ENCODE results near the gene SF3A2.

Gene SF3A2

DNA sequence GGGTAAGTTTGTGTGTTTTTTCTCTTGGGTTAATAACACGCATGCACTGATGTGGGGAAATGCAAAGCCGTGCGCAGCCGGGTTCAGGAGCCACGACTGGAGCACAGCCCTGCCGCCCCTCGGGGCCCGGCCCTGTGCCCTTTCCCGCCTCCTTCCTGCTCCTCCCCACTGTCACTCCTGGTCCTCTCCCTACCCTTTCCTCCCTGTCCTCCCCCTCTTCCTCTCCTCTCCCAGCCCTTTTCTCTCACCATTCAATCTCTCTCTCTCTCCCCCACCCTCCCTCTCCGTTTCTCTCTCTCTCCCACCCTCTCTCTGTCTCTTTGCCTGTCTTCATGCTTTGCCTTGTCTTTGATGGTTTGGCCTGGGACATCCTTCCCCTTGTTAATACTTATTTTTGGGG is 27.6 kb upstream of the SF3A2 start:
- Histone ChIP-seq H3K27ac (ENCODE audit: low read depth, low read length) (no peak overlapping the region), H3K36me3 (ENCODE audit: control insufficient read depth, insufficient read depth, low read length) (peaks cover 74% of the 10 kb centered on the region), H3K4me1 (ENCODE audit: control insufficient read depth, insufficient read depth, low read length) (peaks cover 10% of the 10 kb centered on the region; the same call in 1 of the 2 replicates), H3K9me3 (ENCODE audit: control insufficient read depth, insufficient read depth, low read depth, low read length) (no peaks in the 10 kb centered on the region), H3K27me3 (ENCODE audit: control insufficient read depth, insufficient read depth, low read length) (no peaks in the 10 kb centered on the region), H3K9ac (ENCODE audit: low read length) (peak overlapping the region; percentile 4), H3K4me3 (ENCODE audit: low read depth, low read length) (no peak overlapping the region)

DNA sequence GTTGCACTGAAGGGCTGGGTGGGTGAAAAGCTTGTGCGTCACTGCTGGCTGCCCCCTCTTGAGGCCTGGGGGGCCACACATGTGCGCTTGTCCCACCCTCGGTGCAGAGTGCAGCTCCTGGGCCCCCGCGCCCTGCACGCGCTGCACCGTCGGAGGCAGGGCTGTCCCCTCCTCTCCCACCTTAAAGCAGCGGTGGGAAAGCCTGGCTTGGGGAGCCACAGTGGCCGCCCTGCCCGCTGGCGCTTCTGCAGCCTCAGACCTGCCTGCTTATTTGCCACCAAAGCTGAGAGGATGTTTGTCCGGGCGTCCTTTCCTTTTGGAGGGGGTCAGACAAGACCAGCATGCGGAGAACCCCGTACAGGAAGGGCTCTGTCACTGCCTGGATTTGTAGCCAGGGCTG is 27.2 kb upstream of the SF3A2 start:
- peaks cover 74% of the 10 kb centered on the region for H3K36me3 ChIP-seq (ENCODE audit: control insufficient read depth, insufficient read depth, low read length)
- H3K9me3 ChIP-seq (ENCODE audit: control insufficient read depth, insufficient read depth, low read depth, low read length): no peaks in the 10 kb centered on the region
- 0 out of 2 replicates have a peak overlapping the region, but pooled peaks have one; percentile 15 for H3K27ac ChIP-seq (ENCODE audit: low read depth, low read length)
- no peaks in the 10 kb centered on the region for H3K27me3 ChIP-seq (ENCODE audit: control insufficient read depth, insufficient read depth, low read length)
- H3K4me1 ChIP-seq (ENCODE audit: control insufficient read depth, insufficient read depth, low read length): peaks cover 10% of the 10 kb centered on the region; the same call in 1 of the 2 replicates
- H3K4me3 ChIP-seq (ENCODE audit: low read depth, low read length): no peak overlapping the region
- no peak overlapping the region for H3K9ac ChIP-seq (ENCODE audit: low read length)

DNA sequence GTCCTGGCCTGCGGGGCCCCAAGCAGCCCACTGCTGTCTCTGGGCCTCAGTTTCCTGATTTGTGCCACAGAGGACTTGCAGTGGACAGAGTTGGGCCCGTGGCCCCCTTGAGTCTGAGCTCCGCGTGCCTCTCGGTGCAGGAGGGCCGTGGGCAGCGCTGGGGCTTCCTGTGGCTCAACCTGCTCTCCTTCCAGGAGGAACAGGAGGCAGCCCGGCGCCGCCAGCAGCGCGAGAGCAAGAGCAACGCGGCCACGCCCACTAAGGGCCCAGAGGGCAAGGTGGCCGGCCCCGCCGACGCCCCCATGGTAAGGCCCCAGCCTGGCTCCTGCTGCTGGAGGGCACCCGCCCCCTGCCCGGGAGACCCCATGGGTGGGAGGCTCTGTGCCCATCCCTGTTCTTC is 26.4 kb upstream of the SF3A2 start:
- no peak overlapping the region for H3K9ac ChIP-seq (ENCODE audit: low read length)
- H3K27me3 ChIP-seq (ENCODE audit: control insufficient read depth, insufficient read depth, low read length): no peaks in the 10 kb centered on the region
- H3K36me3 ChIP-seq (ENCODE audit: control insufficient read depth, insufficient read depth, low read length): peaks cover 76% of the 10 kb centered on the region
- H3K27ac ChIP-seq (ENCODE audit: low read depth, low read length): no peak overlapping the region
- no peaks in the 10 kb centered on the region for H3K9me3 ChIP-seq (ENCODE audit: control insufficient read depth, insufficient read depth, low read depth, low read length)
- no peak overlapping the region for H3K4me3 ChIP-seq (ENCODE audit: low read depth, low read length)
- H3K4me1 ChIP-seq (ENCODE audit: control insufficient read depth, insufficient read depth, low read length): peaks cover 10% of the 10 kb centered on the region; the same call in 1 of the 2 replicates

DNA sequence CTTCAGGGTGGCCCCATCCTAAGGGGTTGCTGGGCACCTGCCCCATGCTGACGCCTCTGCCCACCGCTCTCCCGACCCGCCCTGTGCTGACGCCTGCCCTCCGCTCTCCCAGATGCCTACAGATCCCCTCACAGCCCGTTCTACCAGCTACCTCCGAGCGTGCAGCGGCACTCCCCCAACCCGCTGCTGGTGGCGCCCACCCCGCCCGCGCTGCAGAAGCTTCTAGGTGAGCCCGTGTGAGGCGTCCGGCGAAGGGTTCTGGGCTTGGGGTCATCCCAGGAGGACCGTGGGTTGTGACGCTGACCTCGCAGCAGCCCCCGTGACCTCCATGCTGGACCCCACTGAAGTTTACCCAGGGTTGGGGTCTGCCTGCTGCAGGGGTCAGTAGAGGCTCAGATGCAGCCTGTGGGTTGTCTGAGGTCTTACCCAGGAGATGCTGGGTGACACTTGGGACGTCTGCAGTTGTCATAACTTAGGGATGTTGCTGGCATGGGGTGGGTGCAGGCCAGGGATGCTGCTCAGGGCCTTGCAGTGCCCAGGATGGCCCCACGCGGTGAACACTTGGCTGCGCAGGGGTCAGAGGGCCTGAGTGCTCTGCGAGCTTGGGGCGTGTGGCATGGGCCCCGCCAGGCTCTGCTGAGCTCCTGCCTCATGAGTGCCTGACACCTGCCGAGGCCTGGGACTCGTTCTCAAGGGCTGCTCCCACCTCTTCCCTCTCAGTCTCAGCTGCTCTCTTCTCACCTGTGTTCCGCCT is 25.5 kb upstream of the SF3A2 start:
- no peaks in the 10 kb centered on the region for H3K27me3 ChIP-seq (ENCODE audit: control insufficient read depth, insufficient read depth, low read length)
- peaks cover 10% of the 10 kb centered on the region; the same call in 1 of the 2 replicates for H3K4me1 ChIP-seq (ENCODE audit: control insufficient read depth, insufficient read depth, low read length)
- no peak overlapping the region for H3K9ac ChIP-seq (ENCODE audit: low read length)
- H3K4me3 ChIP-seq (ENCODE audit: low read depth, low read length): no peak overlapping the region
- no peak overlapping the region for H3K27ac ChIP-seq (ENCODE audit: low read depth, low read length)
- H3K36me3 ChIP-seq (ENCODE audit: control insufficient read depth, insufficient read depth, low read length): peaks cover 83% of the 10 kb centered on the region
- no peaks in the 10 kb centered on the region for H3K9me3 ChIP-seq (ENCODE audit: control insufficient read depth, insufficient read depth, low read depth, low read length)

DNA sequence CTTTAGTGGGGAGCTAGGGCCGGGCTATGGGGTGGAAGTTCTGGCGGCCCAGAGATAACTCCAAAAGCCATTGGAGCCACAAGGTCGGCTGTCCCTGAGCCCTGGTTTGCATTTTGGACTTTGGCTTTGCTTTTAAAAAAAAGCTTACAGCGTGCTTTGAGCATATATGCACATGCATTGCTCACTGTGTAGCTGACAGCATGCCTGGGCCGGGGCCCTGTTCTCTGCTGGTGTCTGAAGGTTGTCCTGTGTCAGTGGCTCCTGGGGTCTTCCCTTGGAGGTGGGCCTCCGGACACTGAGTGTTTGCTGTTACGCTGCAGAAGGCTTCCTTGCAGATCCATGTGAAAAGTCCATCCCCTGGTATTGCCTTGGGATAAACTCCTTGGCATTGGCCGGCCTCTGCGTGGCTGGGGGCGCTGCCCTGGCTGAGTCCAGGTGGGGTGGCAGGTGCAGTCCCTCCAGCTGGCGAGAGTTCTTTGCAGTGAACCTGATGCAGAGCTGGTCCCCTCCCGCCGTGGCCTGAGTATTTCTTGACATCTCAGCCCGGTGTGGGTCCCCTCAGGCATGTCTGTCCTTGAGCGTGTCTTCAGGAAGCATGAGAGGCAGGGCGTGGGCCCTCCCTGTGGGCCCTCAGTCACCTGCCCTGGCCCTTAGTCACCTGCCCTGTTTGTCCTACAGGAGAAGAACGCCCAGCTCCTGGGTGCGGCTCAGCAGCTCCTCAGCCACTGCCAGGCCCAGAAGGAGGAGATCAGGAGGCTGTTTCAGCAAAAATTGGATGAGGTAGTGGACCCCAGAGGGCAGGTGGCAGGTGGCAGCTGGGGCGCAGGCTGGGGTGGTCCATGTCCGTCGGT is 23.5 kb upstream of the SF3A2 start:
- peaks cover 8% of the 10 kb centered on the region; the same call in 1 of the 2 replicates for H3K4me1 ChIP-seq (ENCODE audit: control insufficient read depth, insufficient read depth, low read length)
- H3K27me3 ChIP-seq (ENCODE audit: control insufficient read depth, insufficient read depth, low read length): no peaks in the 10 kb centered on the region
- H3K27ac ChIP-seq (ENCODE audit: low read depth, low read length): 0 out of 2 replicates have a peak overlapping the region, but pooled peaks have one; percentile 12
- no peaks in the 10 kb centered on the region for H3K9me3 ChIP-seq (ENCODE audit: control insufficient read depth, insufficient read depth, low read depth, low read length)
- peaks cover 89% of the 10 kb centered on the region for H3K36me3 ChIP-seq (ENCODE audit: control insufficient read depth, insufficient read depth, low read length)
- H3K9ac ChIP-seq (ENCODE audit: low read length): no peak overlapping the region
- H3K4me3 ChIP-seq (ENCODE audit: low read depth, low read length): no peak overlapping the region

DNA sequence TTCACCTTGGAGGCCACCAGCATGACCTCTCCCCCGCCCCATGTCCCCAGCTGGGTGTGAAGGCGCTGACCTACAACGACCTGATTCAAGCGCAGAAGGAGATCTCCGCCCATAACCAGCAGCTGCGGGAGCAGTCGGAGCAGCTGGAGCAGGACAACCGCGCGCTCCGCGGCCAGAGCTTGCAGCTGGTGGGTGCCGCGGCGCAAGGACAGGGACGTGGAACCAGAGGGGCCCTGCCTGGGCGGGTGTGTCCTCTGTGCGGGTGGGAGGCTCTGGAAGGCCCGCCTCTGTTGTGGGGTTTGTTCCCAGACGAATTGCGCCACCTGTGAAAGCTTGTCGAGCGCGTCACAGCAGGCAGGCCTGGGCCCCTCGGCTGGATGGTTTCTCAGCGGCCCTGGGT is 22.8 kb upstream of the SF3A2 start:
- Histone ChIP-seq H3K27ac (ENCODE audit: low read depth, low read length) (no peak overlapping the region; the same call in 1 of the 2 replicates), H3K4me3 (ENCODE audit: low read depth, low read length) (no peak overlapping the region), H3K9me3 (ENCODE audit: control insufficient read depth, insufficient read depth, low read depth, low read length) (no peaks in the 10 kb centered on the region), H3K27me3 (ENCODE audit: control insufficient read depth, insufficient read depth, low read length) (no peaks in the 10 kb centered on the region), H3K36me3 (ENCODE audit: control insufficient read depth, insufficient read depth, low read length) (peaks cover 89% of the 10 kb centered on the region), H3K9ac (ENCODE audit: low read length) (no peak overlapping the region), H3K4me1 (ENCODE audit: control insufficient read depth, insufficient read depth, low read length) (peaks cover under 1% of the 10 kb centered on the region; the same call in 1 of the 2 replicates)

DNA sequence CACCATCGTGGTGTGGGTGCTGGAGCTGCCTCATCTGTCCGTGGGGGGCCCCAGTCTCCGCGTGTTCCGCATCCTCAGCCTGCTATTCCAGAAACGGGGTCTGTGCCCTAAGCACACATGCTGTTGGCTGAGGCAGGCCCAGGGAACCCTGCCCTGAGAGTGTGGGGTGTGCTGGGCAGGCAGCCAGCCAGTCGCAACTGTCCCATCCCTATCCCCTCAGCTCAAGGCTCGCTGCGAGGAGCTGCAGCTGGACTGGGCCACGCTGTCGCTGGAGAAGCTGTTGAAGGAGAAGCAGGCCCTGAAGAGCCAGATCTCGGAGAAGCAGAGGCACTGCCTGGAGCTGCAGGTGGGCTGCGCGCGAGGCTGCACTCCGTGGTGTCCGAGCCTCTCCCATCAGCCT is 22.4 kb upstream of the SF3A2 start:
- Histone ChIP-seq H3K9ac (ENCODE audit: low read length) (no peak overlapping the region), H3K36me3 (ENCODE audit: control insufficient read depth, insufficient read depth, low read length) (peaks cover 90% of the 10 kb centered on the region), H3K27me3 (ENCODE audit: control insufficient read depth, insufficient read depth, low read length) (no peaks in the 10 kb centered on the region), H3K4me1 (ENCODE audit: control insufficient read depth, insufficient read depth, low read length) (no peaks in the 10 kb centered on the region), H3K27ac (ENCODE audit: low read depth, low read length) (no peak overlapping the region; the same call in 1 of the 2 replicates), H3K4me3 (ENCODE audit: low read depth, low read length) (no peak overlapping the region), H3K9me3 (ENCODE audit: control insufficient read depth, insufficient read depth, low read depth, low read length) (no peaks in the 10 kb centered on the region)

DNA sequence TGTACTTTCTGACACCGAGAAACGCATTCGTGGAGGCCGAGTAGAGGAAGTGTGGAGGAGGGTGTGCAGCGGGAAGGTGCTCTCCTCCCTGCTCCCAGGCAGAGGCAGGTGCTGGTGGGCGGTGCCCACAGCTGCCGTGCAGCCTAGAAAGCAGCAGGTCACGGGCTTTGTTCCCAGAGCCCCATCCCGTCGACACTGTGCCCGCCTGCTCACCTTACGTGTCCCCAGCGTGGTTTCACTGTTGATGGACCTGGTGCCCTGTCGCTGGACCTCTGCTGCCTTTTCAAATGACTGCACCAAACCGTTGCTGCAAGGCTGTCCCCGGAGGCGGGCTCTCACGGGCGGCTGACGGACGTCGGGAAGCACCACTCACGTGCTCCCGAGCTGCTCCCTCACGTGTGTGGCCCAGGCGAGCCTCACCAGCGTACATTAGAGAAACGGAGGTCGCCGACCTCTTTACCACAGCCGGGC is 21.3 kb upstream of the SF3A2 start:
- Histone ChIP-seq H3K36me3 (ENCODE audit: control insufficient read depth, insufficient read depth, low read length) (peaks cover 91% of the 10 kb centered on the region), H3K4me3 (ENCODE audit: low read depth, low read length) (no peak overlapping the region), H3K27me3 (ENCODE audit: control insufficient read depth, insufficient read depth, low read length) (no peaks in the 10 kb centered on the region), H3K9me3 (ENCODE audit: control insufficient read depth, insufficient read depth, low read depth, low read length) (no peaks in the 10 kb centered on the region), H3K9ac (ENCODE audit: low read length) (no peak overlapping the region), H3K27ac (ENCODE audit: low read depth, low read length) (no peak overlapping the region), H3K4me1 (ENCODE audit: control insufficient read depth, insufficient read depth, low read length) (no peaks in the 10 kb centered on the region)

DNA sequence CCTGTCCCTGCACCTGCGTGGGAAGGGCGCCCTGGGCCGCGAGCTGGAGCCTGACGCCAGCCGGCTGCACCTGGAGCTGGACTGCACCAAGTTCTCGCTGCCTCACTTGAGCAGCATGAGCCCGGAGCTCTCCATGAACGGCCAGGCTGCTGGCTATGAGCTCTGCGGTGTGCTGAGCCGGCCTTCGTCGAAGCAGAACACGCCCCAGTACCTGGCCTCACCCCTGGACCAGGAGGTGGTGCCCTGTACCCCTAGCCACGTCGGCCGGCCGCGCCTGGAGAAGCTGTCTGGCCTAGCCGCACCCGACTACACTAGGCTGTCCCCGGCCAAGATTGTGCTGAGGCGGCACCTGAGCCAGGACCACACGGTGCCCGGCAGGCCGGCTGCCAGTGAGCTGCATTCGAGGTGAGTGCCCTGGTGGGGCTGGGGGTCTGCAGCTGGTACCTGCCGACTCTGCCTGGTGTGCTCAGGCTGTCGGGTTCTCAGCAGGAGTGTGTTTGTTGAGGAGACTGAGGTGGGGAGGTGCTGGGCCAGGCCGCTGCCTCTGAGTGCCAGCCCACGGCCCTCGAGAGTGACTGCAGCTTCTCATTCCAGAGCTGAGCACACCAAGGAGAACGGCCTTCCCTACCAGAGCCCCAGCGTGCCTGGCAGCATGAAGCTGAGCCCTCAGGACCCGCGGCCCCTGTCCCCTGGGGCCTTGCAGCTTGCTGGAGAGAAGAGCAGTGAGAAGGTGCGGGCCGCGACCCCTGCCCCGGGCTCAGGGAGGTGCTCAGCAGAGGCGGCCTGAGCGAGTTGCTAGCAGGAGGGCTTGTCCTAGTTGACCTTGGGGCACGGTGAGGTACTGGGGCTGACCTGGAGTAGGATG is 20.0 kb upstream of the SF3A2 start:
- Histone ChIP-seq H3K27me3 (ENCODE audit: control insufficient read depth, insufficient read depth, low read length) (no peaks in the 10 kb centered on the region), H3K36me3 (ENCODE audit: control insufficient read depth, insufficient read depth, low read length) (peaks cover 90% of the 10 kb centered on the region), H3K27ac (ENCODE audit: low read depth, low read length) (no peak overlapping the region), H3K4me3 (ENCODE audit: low read depth, low read length) (no peak overlapping the region), H3K9ac (ENCODE audit: low read length) (no peak overlapping the region), H3K9me3 (ENCODE audit: control insufficient read depth, insufficient read depth, low read depth, low read length) (no peaks in the 10 kb centered on the region), H3K4me1 (ENCODE audit: control insufficient read depth, insufficient read depth, low read length) (peaks cover 4% of the 10 kb centered on the region; the same call in 1 of the 2 replicates)

DNA sequence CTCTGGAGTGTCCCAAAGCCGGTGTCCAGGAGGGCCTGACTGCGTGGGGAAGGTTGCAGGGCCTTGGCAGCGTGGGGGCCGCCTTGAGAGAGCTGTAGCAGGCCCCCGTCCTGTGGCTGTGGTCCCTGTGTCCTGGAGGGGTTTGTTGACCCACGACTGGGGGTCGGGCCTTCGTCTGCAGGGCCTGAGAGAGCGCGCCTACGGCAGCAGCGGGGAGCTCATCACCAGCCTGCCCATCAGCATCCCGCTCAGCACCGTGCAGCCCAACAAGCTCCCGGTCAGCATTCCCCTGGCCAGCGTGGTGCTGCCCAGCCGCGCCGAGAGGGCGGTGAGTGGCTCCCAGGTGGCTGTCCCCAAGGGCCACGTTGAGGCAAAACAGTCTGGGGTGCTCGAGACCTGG is 19.0 kb upstream of the SF3A2 start:
- Histone ChIP-seq H3K27me3 (ENCODE audit: control insufficient read depth, insufficient read depth, low read length) (no peaks in the 10 kb centered on the region), H3K9me3 (ENCODE audit: control insufficient read depth, insufficient read depth, low read depth, low read length) (no peaks in the 10 kb centered on the region), H3K4me3 (ENCODE audit: low read depth, low read length) (no peak overlapping the region), H3K4me1 (ENCODE audit: control insufficient read depth, insufficient read depth, low read length) (peaks cover 4% of the 10 kb centered on the region; the same call in 1 of the 2 replicates), H3K36me3 (ENCODE audit: control insufficient read depth, insufficient read depth, low read length) (peaks cover 86% of the 10 kb centered on the region), H3K27ac (ENCODE audit: low read depth, low read length) (no peak overlapping the region), H3K9ac (ENCODE audit: low read length) (no peak overlapping the region)

Measured in HUES6 (cell line).